Thoracic aorta (tissue), 2 donors: ENCODE measurements around the gene HSD3B2. TPM values are rescaled to one million over a fixed set of nuclear protein-coding genes. Genes with fewer than 3 reads are reported as not detected.

Experiments
- ATAC-seq: fragments of 150-250 bp; one replicate; pipeline ENCODE4 v1.8.0; 2017; ENCODE audit warnings: low read depth; ENCODE audit not compliant: insufficient number of reproducible peaks, low FRiP score
- DNase-seq: peaks from one replicate; pipeline ENCODE4 v3.0.0-alpha.2; 2020; ENCODE audit warnings: low spot score
- H3K27ac ChIP-seq, 2 donors: fragments of 200-600 bp; sonication (generic); 1 replicate in 1 of 2; 2 replicates in 1 of 2; pipeline ENCODE4 v1.5.1; 2016; ENCODE audit warnings: mild to moderate bottlenecking in 2 of 2, moderate library complexity in 2 of 2
- H3K27me3 ChIP-seq: fragments of 200-600 bp; sonication (generic); replicated peaks from 2 replicates; pipeline ENCODE4 v1.6.0; 2016; ENCODE audit warnings: mild to moderate bottlenecking; ENCODE audit not compliant: insufficient read depth
- H3K36me3 ChIP-seq: fragments of 200-600 bp; sonication (generic); one replicate; pipeline ENCODE4 v1.5.1; 2016
- H3K4me1 ChIP-seq, 2 donors: fragments of 200-600 bp; sonication (generic); 1 replicate in 1 of 2; 2 replicates in 1 of 2; pipeline versions ENCODE4 v1.5.1 to v1.6.0; 2016; ENCODE audit warnings: low read depth in 2 of 2, mild to moderate bottlenecking in 1 of 2; ENCODE audit not compliant: control insufficient read depth in 1 of 2
- H3K4me3 ChIP-seq: fragments of 200-600 bp; sonication (generic); 2 replicates; pipeline ENCODE4 v1.5.1; 2016; ENCODE audit warnings: mild to moderate bottlenecking
- H3K9me3 ChIP-seq: fragments of 200-600 bp; sonication (generic); 2 replicates; pipeline ENCODE4 v1.5.1; 2016
- CTCF ChIP-seq: fragments of 200-600 bp; sonication (generic); IDR thresholded peaks from one replicate; pipeline ENCODE4 v1.5.1; 2019; ENCODE audit warnings: antibody characterized with exemption
- total RNA-seq, 2 donors: library from RNA; depleted of rRNA; stranded (reverse); fragments of >200 nt; gene quantifications; one replicate each; pipeline versions ENCODE4 v1.1.0 to v1.2.3, GENCODE V29; 2016

HSD3B2 gene
- total RNA-seq, 2 donors from 2014 or later = not detected

- no peak for ATAC-seq
Measured at GRCh38 chr1:119438761-119439160, 23.8 kb downstream of the HSD3B2 start.

GRCh38 chr1:119440721-119441307, 25.9 kb downstream of the HSD3B2 start:
- H3K27me3 ChIP-seq = no peaks in the 10 kb centered on the region
- ATAC-seq (no peak), DNase-seq (no peak)
- H3K9me3 ChIP-seq = no peaks in the 10 kb centered on the region
- H3K27ac ChIP-seq = no peak overlapping the region
- H3K4me1 ChIP-seq = no peaks in the 10 kb centered on the region
- H3K4me3 ChIP-seq = no peak overlapping the region
- no peaks in the 10 kb centered on the region for H3K36me3 ChIP-seq
- TF ChIP-seq CTCF = no peak

More at GRCh38 chr1:119438761-119439160, 23.8 kb downstream of the HSD3B2 start:
- H3K36me3 ChIP-seq = no peaks in the 10 kb centered on the region
- no peaks in the 10 kb centered on the region for H3K4me1 ChIP-seq
- no peak for DNase-seq
- no peak overlapping the region for H3K27ac ChIP-seq
- no peak overlapping the region for H3K4me3 ChIP-seq
- H3K27me3 ChIP-seq = no peaks in the 10 kb centered on the region
- no peaks in the 10 kb centered on the region for H3K9me3 ChIP-seq
- no peak for TF ChIP-seq CTCF

GRCh38 chr1:119442756-119443155, 27.8 kb downstream of the HSD3B2 start:
- H3K4me1 ChIP-seq = no peaks in the 10 kb centered on the region
- H3K27ac ChIP-seq = no peak overlapping the region
- no peak overlapping the region for H3K4me3 ChIP-seq
- H3K27me3 ChIP-seq = no peaks in the 10 kb centered on the region
- ATAC-seq (no peak), DNase-seq (no peak)
- H3K9me3 ChIP-seq = no peaks in the 10 kb centered on the region
- no peak for TF ChIP-seq CTCF
- no peaks in the 10 kb centered on the region for H3K36me3 ChIP-seq

- DNase-seq = no peak
- no peaks in the 10 kb centered on the region for H3K27me3 ChIP-seq
- no peaks in the 10 kb centered on the region for H3K36me3 ChIP-seq
- no peak for TF ChIP-seq CTCF
- no peaks in the 10 kb centered on the region for H3K4me1 ChIP-seq
- ATAC-seq = no peak
- no peaks in the 10 kb centered on the region for H3K9me3 ChIP-seq
- H3K27ac ChIP-seq = no peak overlapping the region
- no peak overlapping the region for H3K4me3 ChIP-seq
Measured at GRCh38 chr1:119446321-119446720, 31.4 kb downstream of the HSD3B2 start.

GRCh38 chr1:119447344-119448126, 32.6 kb downstream of the HSD3B2 start:
- Histone ChIP-seq H3K36me3 (no peaks in the 10 kb centered on the region), H3K27me3 (no peaks in the 10 kb centered on the region), H3K9me3 (no peaks in the 10 kb centered on the region)

More at GRCh38 chr1:119447344-119448126, 32.6 kb downstream of the HSD3B2 start:
- no peak overlapping the region for H3K27ac ChIP-seq
- no peaks in the 10 kb centered on the region for H3K4me1 ChIP-seq
- no peak overlapping the region for H3K4me3 ChIP-seq
- no peak for DNase-seq
- TF ChIP-seq CTCF = no peak
- ATAC-seq = no peak
